Activated gamma-delta T cell (primary cell): ENCODE measurements around the gene RERE.

Source experiments
- DNase-seq: peaks from one replicate; lab custom pipeline; 2025; lab: John Stamatoyannopoulos, UW

RERE gene

GRCh38 chr1:8351693-8352470, 465.6 kb downstream of the RERE start:
- DNase-seq: no peak

GRCh38 chr1:8350914-8351684, 466.3 kb downstream of the RERE start:
- no peak for DNase-seq

- no peak for DNase-seq
These were observed 467.5 kb downstream of the RERE start for GRCh38 chr1:8349961-8350360.

GRCh38 chr1:8349473-8349865, 468.0 kb downstream of the RERE start:
- no peak for DNase-seq

GRCh38 chr1:8348777-8349472, 468.5 kb downstream of the RERE start:
- DNase-seq: no peak

- DNase-seq: no peak
These were observed 469.2 kb downstream of the RERE start for GRCh38 chr1:8348047-8348776.

GRCh38 chr1:8347635-8348034, 469.8 kb downstream of the RERE start:
- DNase-seq: no peak

- no peak for DNase-seq
These were observed 471.6 kb downstream of the RERE start for GRCh38 chr1:8345621-8346415.

- DNase-seq: no peak
These were observed 472.4 kb downstream of the RERE start for GRCh38 chr1:8344893-8345507.

GRCh38 chr1:8343464-8344001, 473.9 kb downstream of the RERE start:
- no peak for DNase-seq

- no peak for DNase-seq
These were observed 474.4 kb downstream of the RERE start for GRCh38 chr1:8343044-8343443.

- DNase-seq: no peak
These were observed 475.1 kb downstream of the RERE start for GRCh38 chr1:8342325-8342724.

GRCh38 chr1:8340448-8340847, 477.0 kb downstream of the RERE start:
- DNase-seq: no peak

- no peak for DNase-seq
These were observed 478.2 kb downstream of the RERE start for GRCh38 chr1:8339203-8339600.

- no peak for DNase-seq
These were observed 478.8 kb downstream of the RERE start for GRCh38 chr1:8338526-8339202.

- DNase-seq: no peak
These were observed 479.5 kb downstream of the RERE start for GRCh38 chr1:8337776-8338525.

GRCh38 chr1:8335246-8335645, 482.2 kb downstream of the RERE start:
- no peak for DNase-seq

GRCh38 chr1:8334106-8334851, 483.2 kb downstream of the RERE start:
- DNase-seq: no peak
